ENCODE data around the gene MEIOC. TPM values are rescaled to one million over a fixed set of nuclear protein-coding genes. Genes with fewer than 3 reads are reported as not detected.

The MEIOC gene
- total and polyA plus RNA-seq, 9 of the 15 experiments (the other 6 are each of a cell fraction or from before 2014, with no cell fraction given) = 0.04 to 0.23 (median 0.06) TPM; not detected in 5

DNA sequence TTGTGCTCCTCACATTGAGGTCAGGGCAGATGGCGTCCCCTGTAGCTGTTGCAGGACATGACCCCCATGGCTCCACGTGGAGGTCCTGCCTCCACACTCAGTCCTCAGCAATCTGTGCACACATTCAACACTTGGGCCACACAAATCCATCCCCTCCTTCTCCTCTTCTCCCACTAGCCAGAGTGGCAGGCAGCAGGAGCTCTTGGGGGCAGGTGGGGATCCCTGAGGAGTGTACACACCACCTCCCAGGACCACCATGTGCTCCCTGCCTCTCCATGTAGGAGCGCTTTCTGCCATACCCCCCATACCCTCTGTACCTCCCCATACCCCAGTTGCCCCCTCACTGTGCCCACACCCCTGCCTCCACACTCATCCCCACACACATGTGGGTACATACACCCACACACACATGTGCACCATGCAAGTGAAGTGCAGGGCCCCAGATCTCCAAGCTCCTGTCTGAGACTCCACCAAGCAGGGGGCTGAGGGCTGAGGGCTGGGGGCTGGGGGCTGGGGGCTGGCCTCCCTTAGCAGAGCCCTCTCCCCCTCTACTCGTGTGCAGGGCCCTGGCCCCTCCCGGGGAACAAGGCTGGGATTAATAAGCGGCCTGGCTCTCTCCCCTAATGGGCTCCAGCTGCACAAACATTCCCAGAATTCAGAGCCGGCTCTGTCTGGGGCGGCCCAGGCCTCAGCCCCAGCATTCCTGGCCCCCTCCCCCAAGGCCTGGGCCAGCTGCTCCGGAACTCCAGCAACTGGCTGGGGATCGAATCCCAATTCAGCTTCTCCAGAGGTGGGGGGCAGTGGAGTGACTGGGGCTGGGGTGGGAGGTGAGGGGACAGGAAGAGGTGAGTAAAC is 48.2 kb upstream of the MEIOC start (continued):
- no peak for TF ChIP-seq POLR3G (IDR thresholded peaks at IDR 0.05; ENCODE audit: extremely low read depth, insufficient read length, insufficient replicate concordance)
- no peak for TF ChIP-seq STAT5B (CRISPR knock-in tag; IDR thresholded peaks at IDR 0.05)
- TF ChIP-seq, protein P1, sequence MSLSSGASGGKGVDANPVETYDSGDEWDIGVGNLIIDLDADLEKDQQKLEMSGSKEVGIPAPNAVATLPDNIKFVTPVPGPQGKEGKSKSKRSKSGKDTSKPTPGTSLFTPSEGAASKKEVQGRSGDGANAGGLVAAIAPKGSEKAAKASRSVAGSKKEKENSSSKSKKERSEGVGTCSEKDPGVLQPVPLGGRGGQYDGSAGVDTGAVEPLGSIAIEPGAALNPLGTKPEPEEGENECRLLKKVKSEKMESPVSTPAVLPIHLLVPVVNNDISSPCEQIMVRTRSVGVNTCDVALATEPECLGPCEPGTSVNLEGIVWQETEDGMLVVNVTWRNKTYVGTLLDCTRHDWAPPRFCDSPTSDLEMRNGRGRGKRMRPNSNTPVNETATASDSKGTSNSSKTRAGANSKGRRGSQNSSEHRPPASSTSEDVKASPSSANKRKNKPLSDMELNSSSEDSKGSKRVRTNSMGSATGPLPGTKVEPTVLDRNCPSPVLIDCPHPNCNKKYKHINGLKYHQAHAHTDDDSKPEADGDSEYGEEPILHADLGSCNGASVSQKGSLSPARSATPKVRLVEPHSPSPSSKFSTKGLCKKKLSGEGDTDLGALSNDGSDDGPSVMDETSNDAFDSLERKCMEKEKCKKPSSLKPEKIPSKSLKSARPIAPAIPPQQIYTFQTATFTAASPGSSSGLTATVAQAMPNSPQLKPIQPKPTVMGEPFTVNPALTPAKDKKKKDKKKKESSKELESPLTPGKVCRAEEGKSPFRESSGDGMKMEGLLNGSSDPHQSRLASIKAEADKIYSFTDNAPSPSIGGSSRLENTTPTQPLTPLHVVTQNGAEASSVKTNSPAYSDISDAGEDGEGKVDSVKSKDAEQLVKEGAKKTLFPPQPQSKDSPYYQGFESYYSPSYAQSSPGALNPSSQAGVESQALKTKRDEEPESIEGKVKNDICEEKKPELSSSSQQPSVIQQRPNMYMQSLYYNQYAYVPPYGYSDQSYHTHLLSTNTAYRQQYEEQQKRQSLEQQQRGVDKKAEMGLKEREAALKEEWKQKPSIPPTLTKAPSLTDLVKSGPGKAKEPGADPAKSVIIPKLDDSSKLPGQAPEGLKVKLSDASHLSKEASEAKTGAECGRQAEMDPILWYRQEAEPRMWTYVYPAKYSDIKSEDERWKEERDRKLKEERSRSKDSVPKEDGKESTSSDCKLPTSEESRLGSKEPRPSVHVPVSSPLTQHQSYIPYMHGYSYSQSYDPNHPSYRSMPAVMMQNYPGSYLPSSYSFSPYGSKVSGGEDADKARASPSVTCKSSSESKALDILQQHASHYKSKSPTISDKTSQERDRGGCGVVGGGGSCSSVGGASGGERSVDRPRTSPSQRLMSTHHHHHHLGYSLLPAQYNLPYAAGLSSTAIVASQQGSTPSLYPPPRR (CRISPR knock-in tag; IDR thresholded peaks at IDR 0.05; ENCODE audit: borderline replicate concordance) = no peak
- no peak for TF ChIP-seq TAF15 (IDR thresholded peaks at IDR 0.05; ENCODE audit: low read depth, low read length)

All from K562 (cell line).